Endothelial cell of umbilical vein (primary cell): ENCODE results near the gene KCNN1. TPM values are rescaled to one million over a fixed set of nuclear protein-coding genes. Genes with fewer than 3 reads are reported as not detected.

ENCODE experiments used
- BruUV-seq: library from RNA; stranded (reverse); fragments of 400-500 nt; replicated peaks from 2 replicates; lab custom pipeline; 2021; lab: Mats Ljungman, UMichigan
- CTCF ChIA-PET: fragments of 300-600, 350-600 bp; sonication (Branson Sonifier 250); formaldehyde crosslinking; loops from one replicate; lab custom pipeline; 2021; ENCODE audit warnings: antibody characterized with exemption, inconsistent platforms; lab: Charles Lee
- POLR2A ChIA-PET: fragments of 300-600, 350-600 bp; sonication (Branson Sonifier 250); formaldehyde crosslinking; loops from one replicate; lab custom pipeline; 2021; ENCODE audit warnings: antibody characterized with exemption, inconsistent platforms; lab: Charles Lee
- DNase-seq: peaks from one replicate; pipeline ENCODE4 v3.0.0-alpha.2; 2011; ENCODE audit warnings: low read depth, low spot score
- FAIRE-seq: peaks from 2 replicates; lab custom pipeline; 2011; peaks lifted over from hg19 to GRCh38; lab: Jason Lieb, UNC
- H2AFZ ChIP-seq: 2 replicates; pipeline ENCODE4 v1.6.0; 2012; ENCODE audit warnings: low read depth, low read length, control low read depth, inconsistent platforms
- H3K27ac ChIP-seq: 2 replicates; pipeline ENCODE4 v1.5.1; 2011; ENCODE audit warnings: low read depth, mild to moderate bottlenecking, control low read depth, low read length, moderate library complexity; ENCODE audit not compliant: insufficient read depth
- H3K27me3 ChIP-seq, 2 experiments: 2 replicates each; pipeline versions ENCODE4 v1.6.0 to v1.6.1; 2011; ENCODE audit warnings: low read length in 2 of 2, mixed read lengths in 1 of 2; ENCODE audit not compliant: control insufficient read depth in 2 of 2, insufficient read depth in 2 of 2
- H3K36me3 ChIP-seq, 2 experiments: 2 replicates in 1 of 2; 3 replicates in 1 of 2; pipeline ENCODE4 v1.5.1; 2011; ENCODE audit warnings: low read length in 2 of 2, mild to moderate bottlenecking in 1 of 2, moderate library complexity in 1 of 2; ENCODE audit not compliant: control insufficient read depth in 2 of 2, insufficient read depth in 2 of 2; ENCODE audit errors: extremely low read depth in 1 of 2
- H3K4me1 ChIP-seq: 3 replicates; pipeline ENCODE4 v1.5.1; 2011; ENCODE audit warnings: mild to moderate bottlenecking, low read length; ENCODE audit not compliant: control insufficient read depth, insufficient read depth; ENCODE audit errors: extremely low read depth
- H3K4me2 ChIP-seq: 2 replicates; pipeline ENCODE4 v1.6.1; 2011; ENCODE audit warnings: low read length, control low read depth, mixed read lengths; ENCODE audit not compliant: insufficient read depth
- H3K4me3 ChIP-seq, 3 experiments: fragments of 200-600 bp in 1 of 3; sonication (generic), shearing (Covaris generic) in 1 of 3; replicated peaks in 1 of 3; 2 replicates each; pipeline ENCODE4 v1.5.1; 2011 to 2016; ENCODE audit warnings: control low read depth in 3 of 3, low read length in 3 of 3, mild to moderate bottlenecking in 2 of 3, inconsistent platforms in 1 of 3, low read depth in 1 of 3, moderate library complexity in 1 of 3; ENCODE audit not compliant: insufficient read depth in 1 of 3
- H3K79me2 ChIP-seq: 2 replicates; pipeline ENCODE4 v1.6.0; 2012; ENCODE audit warnings: low read length, inconsistent platforms; ENCODE audit not compliant: control insufficient read depth, insufficient read depth
- H3K9ac ChIP-seq: replicated peaks from 2 replicates; pipeline ENCODE3; 2011; ENCODE audit warnings: low read length, control low read depth; ENCODE audit not compliant: insufficient read depth; ENCODE audit errors: extremely low read depth
- H3K9me1 ChIP-seq: replicated peaks from 3 replicates; pipeline ENCODE4 v1.6.0; 2011; ENCODE audit warnings: mild to moderate bottlenecking, low read length; ENCODE audit not compliant: control insufficient read depth, insufficient read depth; ENCODE audit errors: extremely low read depth
- H3K9me3 ChIP-seq: replicated peaks from 2 replicates; pipeline ENCODE4 v1.5.1; 2012; ENCODE audit warnings: low read length, inconsistent platforms; ENCODE audit not compliant: control insufficient read depth, insufficient read depth
- H4K20me1 ChIP-seq: replicated peaks from 2 replicates; pipeline ENCODE3; 2011; ENCODE audit warnings: mild to moderate bottlenecking, low read length; ENCODE audit not compliant: control insufficient read depth, insufficient read depth; ENCODE audit errors: extremely low read depth
- EZH2 ChIP-seq: IDR thresholded peaks from 2 replicates; pipeline ENCODE4 v1.6.1; 2012; ENCODE audit warnings: borderline replicate concordance, low read depth, mild to moderate bottlenecking, moderate library complexity, low read length, inconsistent platforms; ENCODE audit not compliant: severe bottlenecking
- FOS ChIP-seq: IDR thresholded peaks from 2 replicates; pipeline ENCODE4 v1.6.1; 2011; ENCODE audit warnings: mild to moderate bottlenecking, low read length, moderate library complexity, borderline replicate concordance; ENCODE audit not compliant: insufficient read depth
- GATA2 ChIP-seq: IDR thresholded peaks from 2 replicates; pipeline ENCODE4 v1.7.0; 2011; ENCODE audit warnings: low read depth, mild to moderate bottlenecking, moderate library complexity, mixed read lengths, low read length; ENCODE audit not compliant: insufficient read length, insufficient read depth
- JUN ChIP-seq: IDR thresholded peaks from 2 replicates; pipeline ENCODE4 v1.6.1; 2011; ENCODE audit warnings: borderline replicate concordance, low read depth; ENCODE audit not compliant: insufficient read length, insufficient read depth
- MYC ChIP-seq: IDR thresholded peaks from one replicate; pipeline ENCODE4 v1.6.1; 2011; ENCODE audit warnings: mild to moderate bottlenecking, low read depth, low read length
- POLR2A ChIP-seq: IDR thresholded peaks from 2 replicates; pipeline ENCODE4 v1.6.1; 2012; ENCODE audit warnings: low read depth, mild to moderate bottlenecking, control low read depth, low read length
- POLR2AphosphoS5 ChIP-seq: IDR thresholded peaks from 2 replicates; pipeline ENCODE4 v1.6.1; 2012; ENCODE audit warnings: low read depth, mild to moderate bottlenecking, control low read depth, low read length, moderate library complexity; ENCODE audit not compliant: insufficient read depth
- dilution Hi-C: fragments of 300-500 bp; cut with MboI; formaldehyde crosslinking; loops from one replicate; pipeline ENCODE4 v1.15.0; 2019; ENCODE audit warnings: low sequenced_read_pairs; ENCODE audit not compliant: extremely low pct_ligation_motif_present
- intact Hi-C: fragments of 100-400 bp; cut with micrococcal nuclease; formaldehyde crosslinking; loops from one replicate; pipeline ENCODE4 v1.10.0; 2022
- polyA plus RNA-seq, 4 experiments: library from polyadenylated mRNA; depleted of rRNA in 3 of 4; stranded (reverse) in 3 of 4; unstranded in 1 of 4; fragments of >200 nt; gene quantifications; 2 replicates each; pipeline versions ENCODE4 v1.2.1 to v1.2.3, GENCODE V29; 2011 to 2012; ENCODE audit warnings: missing spikeins in 1 of 4
- total RNA-seq: library from RNA; stranded (reverse); gene quantifications from 2 replicates; pipeline ENCODE4 v1.2.3, GENCODE V29; 2021
- TF ChIP-seq, protein P1 (sequence below), 2 donors: IDR thresholded peaks; 1 replicate in 1 of 2; 2 replicates in 1 of 2; pipeline ENCODE4 v1.5.1; 2011; ENCODE audit warnings: low read length in 2 of 2, mild to moderate bottlenecking in 2 of 2, moderate library complexity in 2 of 2, control low read depth in 1 of 2, inconsistent platforms in 1 of 2, low read depth in 1 of 2; ENCODE audit not compliant: insufficient read depth in 1 of 2; ENCODE audit errors: extremely low read depth in 1 of 2
- TF ChIP-seq, protein P2 (sequence below): IDR thresholded peaks from 2 replicates; pipeline ENCODE4 v1.6.1; 2011; ENCODE audit not compliant: insufficient read depth, insufficient read length

The KCNN1 gene
- total and polyA plus RNA-seq, 2 donors (not counting 3 experiments of a cell fraction or from before 2014, with no cell fraction given) = 0.18 to 0.80 TPM

DNA sequence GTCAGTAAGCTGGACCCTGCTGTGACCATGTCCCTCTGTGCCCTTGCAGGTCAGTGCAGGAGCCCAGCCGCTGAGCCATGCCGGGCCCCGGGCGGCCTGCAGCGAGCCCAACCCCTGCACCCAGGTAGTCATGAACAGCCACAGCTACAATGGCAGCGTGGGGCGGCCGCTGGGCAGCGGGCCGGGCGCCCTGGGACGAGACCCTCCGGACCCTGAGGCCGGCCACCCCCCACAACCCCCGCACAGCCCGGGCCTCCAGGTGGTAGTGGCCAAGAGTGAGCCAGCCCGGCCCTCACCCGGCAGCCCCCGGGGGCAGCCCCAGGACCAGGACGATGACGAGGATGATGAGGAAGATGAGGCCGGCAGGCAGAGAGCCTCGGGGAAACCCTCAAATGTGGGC, 6.9 kb downstream of the KCNN1 start:
- H3K9me1 ChIP-seq = no peaks in the 10 kb centered on the region
- no peak overlapping the region for H3K4me2 ChIP-seq
- no peak overlapping the region for H3K4me3 ChIP-seq
- H3K9ac ChIP-seq = no peak overlapping the region
- DNase-seq (no peak), FAIRE-seq (no peak)
- no peaks in the 10 kb centered on the region for H3K36me3 ChIP-seq
- H3K27ac ChIP-seq = no peak overlapping the region
- no peaks in the 10 kb centered on the region for H3K27me3 ChIP-seq
- H3K9me3 ChIP-seq = no peaks in the 10 kb centered on the region
- H2AFZ ChIP-seq = no peak overlapping the region
- no TSS peak for BruUV-seq
- POLR2A ChIA-PET = no interaction called here
- CTCF ChIA-PET = no interaction called here
- no peak for TF ChIP-seq EZH2
- no peak for TF ChIP-seq MYC
- TF ChIP-seq, protein P1, sequence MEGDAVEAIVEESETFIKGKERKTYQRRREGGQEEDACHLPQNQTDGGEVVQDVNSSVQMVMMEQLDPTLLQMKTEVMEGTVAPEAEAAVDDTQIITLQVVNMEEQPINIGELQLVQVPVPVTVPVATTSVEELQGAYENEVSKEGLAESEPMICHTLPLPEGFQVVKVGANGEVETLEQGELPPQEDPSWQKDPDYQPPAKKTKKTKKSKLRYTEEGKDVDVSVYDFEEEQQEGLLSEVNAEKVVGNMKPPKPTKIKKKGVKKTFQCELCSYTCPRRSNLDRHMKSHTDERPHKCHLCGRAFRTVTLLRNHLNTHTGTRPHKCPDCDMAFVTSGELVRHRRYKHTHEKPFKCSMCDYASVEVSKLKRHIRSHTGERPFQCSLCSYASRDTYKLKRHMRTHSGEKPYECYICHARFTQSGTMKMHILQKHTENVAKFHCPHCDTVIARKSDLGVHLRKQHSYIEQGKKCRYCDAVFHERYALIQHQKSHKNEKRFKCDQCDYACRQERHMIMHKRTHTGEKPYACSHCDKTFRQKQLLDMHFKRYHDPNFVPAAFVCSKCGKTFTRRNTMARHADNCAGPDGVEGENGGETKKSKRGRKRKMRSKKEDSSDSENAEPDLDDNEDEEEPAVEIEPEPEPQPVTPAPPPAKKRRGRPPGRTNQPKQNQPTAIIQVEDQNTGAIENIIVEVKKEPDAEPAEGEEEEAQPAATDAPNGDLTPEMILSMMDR (IDR thresholded peaks at IDR 0.05; ENCODE audit: extremely low read depth in 1 of 2, insufficient read depth in 1 of 2, low read depth in 1 of 2, low read length in 2 of 2) = no peak
- no peak for TF ChIP-seq FOS
- TF ChIP-seq POLR2A = no peak
- no peak for TF ChIP-seq POLR2AphosphoS5
- TF ChIP-seq GATA2 = no peak
- no peak for TF ChIP-seq JUN
- TF ChIP-seq, protein P2, sequence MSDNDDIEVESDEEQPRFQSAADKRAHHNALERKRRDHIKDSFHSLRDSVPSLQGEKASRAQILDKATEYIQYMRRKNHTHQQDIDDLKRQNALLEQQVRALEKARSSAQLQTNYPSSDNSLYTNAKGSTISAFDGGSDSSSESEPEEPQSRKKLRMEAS = no peak
- no peaks in the 10 kb centered on the region for H3K79me2 ChIP-seq
- H3K4me1 ChIP-seq = no peaks in the 10 kb centered on the region
- dilution Hi-C loops = no loop called here
- intact Hi-C loops = no loop called here
- no peaks in the 10 kb centered on the region for H4K20me1 ChIP-seq
